CD4-positive, alpha-beta T cell treated with Interleukin-6 for 4 hours (primary cell): ENCODE data around the gene DCC.

Source experiments
- DNase-seq: peaks from one replicate; pipeline ENCODE4 v3.0.0-alpha.2; 2020; ENCODE audit warnings: mixed read lengths

The DCC gene

GRCh38 chr18:52510139-52510538 lies 170.1 kb downstream of the DCC start:
- no peak for DNase-seq

GRCh38 chr18:52518086-52518485 lies 178.1 kb downstream of the DCC start:
- no peak for DNase-seq

GRCh38 chr18:52519021-52519420 lies 179.0 kb downstream of the DCC start:
- DNase-seq = no peak

GRCh38 chr18:52523566-52523965 lies 183.6 kb downstream of the DCC start:
- DNase-seq = no peak

GRCh38 chr18:52531836-52532235 lies 191.8 kb downstream of the DCC start:
- no peak for DNase-seq

- no peak for DNase-seq
Measured at GRCh38 chr18:52536039-52536438, 196.0 kb downstream of the DCC start.

- DNase-seq = no peak
Measured at GRCh38 chr18:52537261-52537660, 197.3 kb downstream of the DCC start.

GRCh38 chr18:52541056-52541455 lies 201.1 kb downstream of the DCC start:
- no peak for DNase-seq

- DNase-seq = no peak
Measured at GRCh38 chr18:52544086-52544485, 204.1 kb downstream of the DCC start.

GRCh38 chr18:52546686-52547346 lies 206.8 kb downstream of the DCC start:
- DNase-seq = no peak

- DNase-seq = no peak
Measured at GRCh38 chr18:52553441-52553840, 213.4 kb downstream of the DCC start.

- no peak for DNase-seq
Measured at GRCh38 chr18:52554180-52554579, 214.2 kb downstream of the DCC start.

- no peak for DNase-seq
Measured at GRCh38 chr18:52567360-52567759, 227.4 kb downstream of the DCC start.

- no peak for DNase-seq
Measured at GRCh38 chr18:52569492-52569891, 229.5 kb downstream of the DCC start.

GRCh38 chr18:52570975-52571374 lies 231.0 kb downstream of the DCC start:
- no peak for DNase-seq

- no peak for DNase-seq
Measured at GRCh38 chr18:52572036-52573000, 232.3 kb downstream of the DCC start.

GRCh38 chr18:52577795-52578194 lies 237.8 kb downstream of the DCC start:
- no peak for DNase-seq

- DNase-seq = no peak
Measured at GRCh38 chr18:52582061-52582460, 242.1 kb downstream of the DCC start.

GRCh38 chr18:52582516-52582915 lies 242.5 kb downstream of the DCC start:
- no peak for DNase-seq

- no peak for DNase-seq
Measured at GRCh38 chr18:52588931-52589330, 248.9 kb downstream of the DCC start.

GRCh38 chr18:52596748-52597435 lies 256.9 kb downstream of the DCC start:
- DNase-seq = no peak

GRCh38 chr18:52598921-52599320 lies 258.9 kb downstream of the DCC start:
- DNase-seq = no peak

GRCh38 chr18:52602820-52603219 lies 262.8 kb downstream of the DCC start:
- no peak for DNase-seq

GRCh38 chr18:52605345-52605744 lies 265.3 kb downstream of the DCC start:
- no peak for DNase-seq
